T-helper 17 cell (primary cell): ENCODE results near the gene MVK. TPM values are rescaled to one million over a fixed set of nuclear protein-coding genes. Genes with fewer than 3 reads are reported as not detected.

Source experiments
- ATAC-seq: fragments of 150-1000 bp; cut with Tn5 transposase; 2 replicates; pipeline ENCODE4 v1.10.0; 2021; ENCODE audit warnings: mild to moderate bottlenecking, moderate library complexity
- DNase-seq, 3 donors: peaks; one replicate each; pipeline versions ENCODE4 v3.0.0 to v3.0.0-alpha.2; 2020 to 2021
- H3K9me3 ChIP-seq: one replicate; pipeline ENCODE4 v1.7.0; 2013; ENCODE audit warnings: low read length, mild to moderate bottlenecking; ENCODE audit not compliant: control insufficient read depth, poor library complexity, severe bottlenecking
- H3K27ac Mint-ChIP-seq: one replicate; pipeline ENCODE4 v1.8.0; 2022; ENCODE audit warnings: mild to moderate bottlenecking, moderate library complexity, mixed read lengths
- H3K27me3 Mint-ChIP-seq: one replicate; pipeline ENCODE4 v1.8.0; 2022; ENCODE audit warnings: mixed read lengths
- H3K36me3 Mint-ChIP-seq: one replicate; pipeline ENCODE4 v1.8.0; 2022; ENCODE audit warnings: low read depth, mixed read lengths
- H3K4me1 Mint-ChIP-seq: one replicate; pipeline ENCODE4 v1.8.0; 2022; ENCODE audit warnings: mild to moderate bottlenecking, mixed read lengths
- H3K4me3 Mint-ChIP-seq: one replicate; pipeline ENCODE4 v1.8.0; 2022; ENCODE audit warnings: mild to moderate bottlenecking, moderate library complexity, mixed read lengths
- total RNA-seq, 4 donors: library from RNA in 2 of 4; stranded (reverse) in 2 of 4; gene quantifications; one replicate each; pipeline ENCODE4 v1.2.3 and lab custom pipeline; 2022 to 2026

The MVK gene
- total RNA-seq, 2 donors from 2014 or later: 10.8 to 14.8 TPM

DNA sequence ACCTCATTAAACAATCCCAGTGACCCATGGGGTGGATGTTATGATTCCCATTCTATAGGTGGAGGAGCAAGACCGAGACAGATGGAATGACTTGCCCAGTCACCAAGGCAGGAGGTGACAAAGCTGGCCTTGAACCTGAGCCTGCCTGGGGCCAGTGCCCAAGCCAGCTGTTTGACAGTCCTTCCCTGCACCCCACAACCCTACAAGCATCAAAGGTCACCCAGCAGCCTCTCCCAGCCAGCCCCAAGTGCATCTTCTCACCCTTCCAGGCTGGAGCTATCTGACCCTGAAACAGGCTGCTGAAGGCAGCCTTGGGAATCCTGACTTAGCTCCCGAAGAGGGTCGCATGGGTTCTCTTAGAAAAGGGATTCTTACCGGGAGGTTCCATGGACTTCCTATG lies 20.6 kb upstream of the MVK start:
- Mint-ChIP-seq H3K27me3 (peaks cover 17% of the 10 kb centered on the region), H3K36me3 (no peaks in the 10 kb centered on the region), H3K4me3 (no peak overlapping the region), H3K27ac (no peak overlapping the region), H3K4me1 (peaks cover 6% of the 10 kb centered on the region)
- DNase-seq (no peak), ATAC-seq (no peak)
- H3K9me3 ChIP-seq: no peaks in the 10 kb centered on the region

DNA sequence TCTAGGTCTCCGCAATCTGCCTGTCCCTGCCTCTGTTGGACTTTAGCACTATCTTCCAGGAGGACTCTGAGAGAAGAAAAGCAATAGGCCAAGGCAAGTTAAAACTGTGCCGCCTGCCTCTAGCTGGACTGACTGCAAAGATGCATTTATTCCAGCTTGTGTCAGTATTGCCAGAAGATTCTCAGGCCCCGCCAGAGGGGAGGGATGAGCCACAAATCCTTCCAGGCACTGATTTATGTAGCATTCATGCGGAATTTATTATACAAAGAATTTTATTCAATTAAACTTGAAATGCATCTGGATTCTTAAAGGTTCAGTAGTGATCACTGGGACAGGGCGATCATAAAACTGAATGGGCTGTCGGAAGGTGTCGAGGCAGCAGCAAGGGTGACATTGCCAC lies 20.1 kb upstream of the MVK start:
- Mint-ChIP-seq H3K36me3 (no peaks in the 10 kb centered on the region), H3K27me3 (peaks cover 12% of the 10 kb centered on the region), H3K27ac (no peak overlapping the region), H3K4me1 (peaks cover 6% of the 10 kb centered on the region), H3K4me3 (no peak overlapping the region)
- DNase-seq: no peak
- no peaks in the 10 kb centered on the region for H3K9me3 ChIP-seq
- no peak for ATAC-seq

GRCh38 chr12:109553906-109554500 lies 19.6 kb upstream of the MVK start:
- Mint-ChIP-seq H3K4me3 (no peak overlapping the region), H3K4me1 (peaks cover 6% of the 10 kb centered on the region), H3K27me3 (peaks cover 10% of the 10 kb centered on the region), H3K27ac (no peak overlapping the region), H3K36me3 (no peaks in the 10 kb centered on the region)
- H3K9me3 ChIP-seq: no peaks in the 10 kb centered on the region
- DNase-seq (no peak), ATAC-seq (no peak)

DNA sequence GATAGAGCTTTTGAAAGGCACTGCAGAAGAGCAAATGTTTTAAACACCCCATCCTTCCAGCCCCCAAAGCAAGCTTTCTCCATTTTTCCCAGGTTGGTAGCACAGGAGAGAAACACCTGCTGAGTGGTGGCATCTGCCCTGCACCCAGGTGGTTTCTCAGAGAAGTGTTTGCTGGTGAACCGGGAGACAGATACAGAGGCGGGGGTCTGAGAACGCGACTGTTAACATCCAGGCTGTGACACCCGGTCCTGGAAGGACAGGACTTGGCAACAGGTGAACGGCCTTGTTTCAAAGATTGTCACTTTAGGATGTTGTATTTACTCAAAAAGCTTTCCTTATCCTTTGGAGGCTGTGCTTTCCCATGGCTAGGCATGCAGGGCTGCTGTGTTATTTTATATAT lies 18.8 kb upstream of the MVK start:
- no peaks in the 10 kb centered on the region for H3K9me3 ChIP-seq
- Mint-ChIP-seq H3K4me1 (peaks cover 6% of the 10 kb centered on the region), H3K27me3 (peaks cover 8% of the 10 kb centered on the region), H3K27ac (no peak overlapping the region), H3K4me3 (no peak overlapping the region), H3K36me3 (no peaks in the 10 kb centered on the region)
- DNase-seq (no peak), ATAC-seq (no peak)

DNA sequence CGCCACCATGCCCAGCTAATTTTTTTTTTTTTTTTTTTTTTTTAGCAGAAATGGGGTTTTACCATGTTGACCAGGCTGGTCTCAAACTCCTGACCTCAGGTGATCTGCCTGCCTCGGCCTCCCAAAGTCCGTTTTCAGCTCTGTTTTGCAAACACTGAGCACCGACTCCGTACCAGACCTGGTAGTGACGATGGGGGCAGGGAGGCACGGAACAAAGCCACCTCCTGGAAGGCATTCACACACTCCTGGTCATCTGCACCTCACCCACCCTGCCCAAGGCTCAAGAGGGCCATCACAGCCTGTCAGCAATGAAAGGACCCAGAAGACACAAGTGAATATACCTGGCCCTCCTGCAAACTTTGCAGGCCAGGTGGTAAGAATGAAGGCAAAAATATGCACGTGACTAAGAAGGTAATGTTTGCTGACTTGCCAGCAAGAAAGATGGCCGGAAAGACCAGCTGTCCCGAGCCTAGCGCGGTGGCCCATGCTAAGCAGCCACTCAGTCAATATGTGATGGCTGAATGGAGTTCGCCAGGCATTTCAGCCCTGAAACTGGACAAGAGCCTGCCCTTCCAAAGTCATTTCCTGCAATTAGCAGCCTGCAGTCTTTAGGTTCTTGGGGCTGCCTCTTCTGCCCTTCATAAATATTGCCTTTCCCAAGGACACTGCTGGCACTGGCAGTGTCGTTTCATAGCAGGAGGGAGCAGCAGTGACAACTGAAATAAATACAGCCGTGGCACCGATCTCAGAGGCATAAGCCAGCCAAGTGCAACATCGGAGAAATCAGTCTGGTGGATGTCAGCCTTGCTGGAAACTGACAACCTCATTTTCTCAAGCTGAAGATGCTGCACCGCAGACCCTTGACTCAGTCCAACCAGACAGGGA lies 17.9 kb upstream of the MVK start:
- no peak for DNase-seq
- no peak overlapping the region for H3K4me3 Mint-ChIP-seq
- no peaks in the 10 kb centered on the region for H3K27me3 Mint-ChIP-seq
- no peak overlapping the region for H3K27ac Mint-ChIP-seq
- H3K36me3 Mint-ChIP-seq: no peaks in the 10 kb centered on the region
- peaks cover 6% of the 10 kb centered on the region for H3K4me1 Mint-ChIP-seq
- no peak for ATAC-seq
- H3K9me3 ChIP-seq: no peaks in the 10 kb centered on the region

- Mint-ChIP-seq H3K4me3 (no peak overlapping the region), H3K27me3 (no peaks in the 10 kb centered on the region), H3K36me3 (no peaks in the 10 kb centered on the region), H3K27ac (no peak overlapping the region), H3K4me1 (peaks cover 6% of the 10 kb centered on the region)
- no peak for DNase-seq
- ATAC-seq: no peak
- no peaks in the 10 kb centered on the region for H3K9me3 ChIP-seq
Measured at GRCh38 chr12:109557200-109557599, 16.4 kb upstream of the MVK start.

GRCh38 chr12:109557805-109558204 lies 15.8 kb upstream of the MVK start:
- Mint-ChIP-seq H3K36me3 (no peaks in the 10 kb centered on the region), H3K4me1 (peaks cover 4% of the 10 kb centered on the region), H3K27me3 (no peaks in the 10 kb centered on the region), H3K27ac (no peak overlapping the region), H3K4me3 (no peak overlapping the region)
- no peaks in the 10 kb centered on the region for H3K9me3 ChIP-seq
- ATAC-seq (no peak), DNase-seq (no peak)

GRCh38 chr12:109558374-109559199 lies 15.0 kb upstream of the MVK start:
- H3K27me3 Mint-ChIP-seq: no peaks in the 10 kb centered on the region
- H3K27ac Mint-ChIP-seq: no peak overlapping the region
- no peaks in the 10 kb centered on the region for H3K36me3 Mint-ChIP-seq
- no peak for DNase-seq
- no peak for ATAC-seq
- H3K9me3 ChIP-seq: no peaks in the 10 kb centered on the region
- peaks cover 4% of the 10 kb centered on the region for H3K4me1 Mint-ChIP-seq
- no peak overlapping the region for H3K4me3 Mint-ChIP-seq

- no peak for ATAC-seq
Measured at GRCh38 chr12:109559200-109559505, 14.4 kb upstream of the MVK start.

GRCh38 chr12:109559601-109560000 lies 14.0 kb upstream of the MVK start:
- Mint-ChIP-seq H3K36me3 (no peaks in the 10 kb centered on the region), H3K4me1 (peaks cover 4% of the 10 kb centered on the region), H3K27me3 (no peaks in the 10 kb centered on the region), H3K27ac (no peak overlapping the region), H3K4me3 (no peak overlapping the region)
- no peaks in the 10 kb centered on the region for H3K9me3 ChIP-seq
- DNase-seq: no peak
- ATAC-seq: no peak

More at GRCh38 chr12:109559200-109559505, 14.4 kb upstream of the MVK start:
- H3K9me3 ChIP-seq: no peaks in the 10 kb centered on the region
- peaks cover 4% of the 10 kb centered on the region for H3K4me1 Mint-ChIP-seq
- no peaks in the 10 kb centered on the region for H3K36me3 Mint-ChIP-seq
- no peaks in the 10 kb centered on the region for H3K27me3 Mint-ChIP-seq
- no peak overlapping the region for H3K27ac Mint-ChIP-seq
- H3K4me3 Mint-ChIP-seq: no peak overlapping the region
- no peak for DNase-seq

- H3K9me3 ChIP-seq: no peaks in the 10 kb centered on the region
- no peak for ATAC-seq
- Mint-ChIP-seq H3K36me3 (no peaks in the 10 kb centered on the region), H3K27ac (no peak overlapping the region), H3K4me3 (no peak overlapping the region), H3K4me1 (peaks cover 4% of the 10 kb centered on the region), H3K27me3 (no peaks in the 10 kb centered on the region)
- no peak for DNase-seq
Measured at GRCh38 chr12:109560867-109561710, 12.5 kb upstream of the MVK start.

DNA sequence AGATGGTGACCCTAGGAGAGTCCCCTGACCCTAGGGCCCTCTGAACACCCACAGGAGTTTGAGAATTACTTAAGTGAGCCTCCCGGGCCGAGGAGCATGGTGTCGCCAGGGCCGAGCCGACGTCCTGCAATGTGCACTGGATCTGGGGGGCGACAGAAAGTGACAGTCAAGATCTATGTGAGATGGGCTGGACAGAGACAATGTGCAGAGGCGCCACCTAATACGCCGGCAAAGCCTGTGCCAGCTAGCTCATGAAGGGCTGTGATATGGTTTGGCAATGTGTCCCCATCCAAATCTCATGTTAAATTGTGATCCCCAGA lies 11.9 kb upstream of the MVK start:
- no peak for ATAC-seq
- no peaks in the 10 kb centered on the region for H3K36me3 Mint-ChIP-seq
- no peaks in the 10 kb centered on the region for H3K4me1 Mint-ChIP-seq

DNA sequence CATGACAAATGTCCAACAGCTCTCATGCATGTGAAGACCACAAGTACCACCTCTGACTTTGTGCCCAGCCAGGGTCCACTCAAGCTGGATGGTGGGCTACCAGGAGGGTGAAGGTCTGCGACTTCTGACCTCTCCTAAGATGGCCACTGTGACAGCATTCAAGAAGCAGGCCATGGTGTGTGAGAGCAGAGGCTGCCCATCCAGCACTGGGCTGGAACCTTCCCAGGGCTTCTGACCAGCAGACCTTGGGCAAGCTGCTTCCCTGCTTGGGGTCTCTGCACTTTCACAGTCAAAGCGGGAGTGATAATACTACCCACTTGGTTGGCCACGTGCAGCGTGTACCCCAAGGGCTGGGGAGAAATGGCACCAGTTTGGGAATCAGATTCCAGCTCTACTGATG lies 10.7 kb upstream of the MVK start:
- Mint-ChIP-seq H3K27ac (no peak overlapping the region), H3K4me3 (no peak overlapping the region), H3K27me3 (no peaks in the 10 kb centered on the region), H3K36me3 (peaks cover 2% of the 10 kb centered on the region), H3K4me1 (no peaks in the 10 kb centered on the region)
- ATAC-seq (no peak), DNase-seq (no peak)
- no peaks in the 10 kb centered on the region for H3K9me3 ChIP-seq

More for the DNA sequence above, 11.9 kb upstream of the MVK start:
- no peak overlapping the region for H3K27ac Mint-ChIP-seq
- H3K27me3 Mint-ChIP-seq: no peaks in the 10 kb centered on the region
- DNase-seq: no peak
- no peak overlapping the region for H3K4me3 Mint-ChIP-seq
- H3K9me3 ChIP-seq: no peaks in the 10 kb centered on the region
